ENCODE results near the gene PCSK6.
"Not testable (repeated sequence)": the region's sequence is repeated elsewhere in the genome, so short reads cannot be mapped to it uniquely, and the experiment has no call there.

PCSK6 gene

GRCh38 chr15:101482526-101483371 is 6.8 kb downstream of the PCSK6 start:
- DNase-seq (ENCODE audit: low read depth in 2 of 2), result no peak

GRCh38 chr15:101481917-101482525 is 7.5 kb downstream of the PCSK6 start:
- no peak for DNase-seq (ENCODE audit: low read depth in 2 of 2)

- DNase-seq (ENCODE audit: low read depth in 2 of 2), result no peak
Measured at GRCh38 chr15:101481381-101481705, 8.2 kb downstream of the PCSK6 start.

- no peak for DNase-seq (ENCODE audit: low read depth in 2 of 2)
Measured at GRCh38 chr15:101480613-101481380, 8.7 kb downstream of the PCSK6 start.

- no peak for DNase-seq (ENCODE audit: low read depth in 2 of 2)
Measured at GRCh38 chr15:101479851-101480612, 9.5 kb downstream of the PCSK6 start.

DNA sequence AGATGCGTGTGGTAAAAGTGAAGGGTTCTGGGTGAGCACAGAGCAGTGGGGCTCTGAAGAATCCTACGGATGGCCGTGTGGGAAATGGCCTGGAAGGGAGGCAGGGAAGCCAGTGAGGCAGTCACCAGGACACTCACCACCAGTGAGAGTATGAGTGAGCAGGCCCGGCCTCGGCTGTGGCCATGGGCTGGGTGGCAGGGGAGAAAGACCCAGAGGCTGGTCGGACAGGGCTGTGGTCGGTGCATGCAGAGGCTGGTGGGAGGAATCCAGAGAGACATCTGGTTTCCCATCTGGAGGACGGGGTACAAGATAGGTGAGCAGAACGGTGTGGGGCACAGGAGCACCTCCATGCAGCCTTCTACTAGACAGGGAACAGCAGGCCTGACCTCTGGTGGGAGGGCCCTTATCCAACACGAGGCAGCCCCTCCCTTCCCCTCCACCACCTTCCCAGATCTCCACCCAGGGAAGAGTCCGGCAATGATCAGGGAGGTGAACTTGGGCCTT is 10.1 kb downstream of the PCSK6 start:
- no peak for DNase-seq (ENCODE audit: low read depth in 2 of 2)

GRCh38 chr15:101478701-101479341 is 10.7 kb downstream of the PCSK6 start:
- DNase-seq (ENCODE audit: low read depth in 2 of 2), result no peak

GRCh38 chr15:101477851-101478362 is 11.6 kb downstream of the PCSK6 start:
- no peak for DNase-seq (ENCODE audit: low read depth in 2 of 2)

DNA sequence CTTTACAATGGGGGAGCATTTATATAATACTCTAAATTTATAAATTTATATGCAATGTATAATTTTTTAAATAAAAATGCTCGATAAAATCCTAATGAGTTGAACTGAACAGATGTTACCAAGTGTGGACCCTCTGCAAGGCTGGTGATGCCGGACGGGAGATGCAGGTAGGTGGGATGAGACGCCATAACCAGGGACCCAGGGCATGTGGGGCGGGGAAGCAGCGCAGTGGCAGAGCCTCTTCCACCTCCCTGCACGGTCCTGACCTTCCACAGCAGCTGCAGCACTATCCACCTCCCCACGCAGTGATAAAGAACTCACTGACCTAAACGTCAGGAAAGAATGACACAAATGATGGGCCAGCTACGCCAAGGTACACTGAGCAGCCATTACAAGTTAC is 12.8 kb downstream of the PCSK6 start:
- no peak for DNase-seq (ENCODE audit: low read depth in 2 of 2)

- no peak for DNase-seq (ENCODE audit: low read depth in 2 of 2)
Measured at GRCh38 chr15:101474983-101475382, 14.5 kb downstream of the PCSK6 start.

GRCh38 chr15:101474233-101474632 is 15.3 kb downstream of the PCSK6 start:
- DNase-seq (ENCODE audit: low read depth in 2 of 2), result no peak

- DNase-seq (ENCODE audit: low read depth in 2 of 2), result no peak
Measured at GRCh38 chr15:101472033-101472432, 17.5 kb downstream of the PCSK6 start.

- no peak for DNase-seq (ENCODE audit: low read depth in 2 of 2)
Measured at GRCh38 chr15:101470548-101471239, 18.8 kb downstream of the PCSK6 start.

DNA sequence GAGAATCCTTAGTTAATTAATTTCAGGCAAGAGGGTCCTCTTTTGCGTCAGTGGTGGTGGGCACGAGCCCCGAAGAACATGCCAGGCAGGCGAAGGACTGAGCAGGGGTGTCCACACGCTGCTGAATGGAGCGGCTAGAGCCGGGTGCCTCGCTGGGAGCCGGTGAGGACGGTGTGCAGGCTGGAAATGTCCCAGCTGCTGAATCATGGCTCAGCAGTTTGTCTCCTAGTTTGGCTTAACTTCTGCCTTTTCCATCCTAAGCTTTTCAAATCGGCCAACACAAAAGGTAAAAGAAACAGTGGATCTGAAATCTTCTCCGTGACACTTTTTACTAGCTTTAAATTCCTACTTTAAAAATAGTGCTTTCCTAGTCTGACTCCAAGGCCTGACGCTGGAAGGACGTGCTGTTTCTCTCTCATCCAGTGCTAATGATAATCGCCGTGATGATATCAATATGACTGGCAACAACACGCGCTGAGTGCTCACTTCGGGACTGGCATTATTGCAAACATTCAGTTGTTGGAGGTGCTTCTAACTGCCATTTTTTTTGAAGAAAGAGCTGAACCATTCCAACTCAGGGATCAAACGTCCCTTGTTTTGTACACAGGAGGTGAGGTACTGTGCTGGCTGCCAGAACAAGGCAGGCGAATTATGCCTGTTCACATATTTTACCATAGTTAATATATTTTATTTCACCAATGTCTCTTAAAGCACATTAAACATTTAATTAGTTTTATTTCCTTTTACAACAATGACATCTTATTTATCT is 19.8 kb downstream of the PCSK6 start:
- DNase-seq (ENCODE audit: low read depth in 2 of 2), result no peak

GRCh38 chr15:101466188-101466587 is 23.3 kb downstream of the PCSK6 start:
- DNase-seq (ENCODE audit: low read depth in 2 of 2), result no peak

DNA sequence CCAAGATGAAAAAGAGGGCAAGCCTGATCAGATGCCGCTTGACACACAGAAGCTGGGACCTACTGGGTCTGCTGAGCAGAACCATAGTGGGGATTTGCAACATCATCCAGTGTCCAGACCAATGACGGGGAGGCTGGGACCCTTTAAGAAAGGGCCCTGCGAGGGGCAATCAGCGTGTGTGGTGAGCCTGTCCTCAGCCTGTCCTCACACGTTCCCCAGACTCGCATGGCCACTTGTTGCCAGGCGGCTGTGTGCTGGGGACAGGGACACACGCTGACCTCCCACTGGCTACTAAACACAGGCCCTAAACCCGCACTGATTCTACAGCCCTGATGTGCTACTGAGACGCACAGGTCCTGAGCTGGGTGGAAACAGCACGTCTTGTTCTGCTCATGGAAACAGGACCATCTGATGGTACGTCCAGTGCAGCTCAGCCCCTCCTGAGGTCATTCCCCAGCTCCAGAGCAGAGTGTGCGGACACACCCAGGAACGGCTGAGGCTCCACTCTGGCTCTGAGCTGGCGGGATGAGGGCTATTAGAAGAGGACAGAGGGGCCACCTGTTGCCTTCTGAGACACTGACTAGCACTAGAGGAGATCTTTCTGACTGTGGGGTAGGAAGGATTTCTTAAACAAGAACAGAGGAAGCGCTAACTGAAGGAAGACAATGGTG is 24.4 kb downstream of the PCSK6 start:
- no peak for DNase-seq (ENCODE audit: low read depth in 2 of 2)

DNA sequence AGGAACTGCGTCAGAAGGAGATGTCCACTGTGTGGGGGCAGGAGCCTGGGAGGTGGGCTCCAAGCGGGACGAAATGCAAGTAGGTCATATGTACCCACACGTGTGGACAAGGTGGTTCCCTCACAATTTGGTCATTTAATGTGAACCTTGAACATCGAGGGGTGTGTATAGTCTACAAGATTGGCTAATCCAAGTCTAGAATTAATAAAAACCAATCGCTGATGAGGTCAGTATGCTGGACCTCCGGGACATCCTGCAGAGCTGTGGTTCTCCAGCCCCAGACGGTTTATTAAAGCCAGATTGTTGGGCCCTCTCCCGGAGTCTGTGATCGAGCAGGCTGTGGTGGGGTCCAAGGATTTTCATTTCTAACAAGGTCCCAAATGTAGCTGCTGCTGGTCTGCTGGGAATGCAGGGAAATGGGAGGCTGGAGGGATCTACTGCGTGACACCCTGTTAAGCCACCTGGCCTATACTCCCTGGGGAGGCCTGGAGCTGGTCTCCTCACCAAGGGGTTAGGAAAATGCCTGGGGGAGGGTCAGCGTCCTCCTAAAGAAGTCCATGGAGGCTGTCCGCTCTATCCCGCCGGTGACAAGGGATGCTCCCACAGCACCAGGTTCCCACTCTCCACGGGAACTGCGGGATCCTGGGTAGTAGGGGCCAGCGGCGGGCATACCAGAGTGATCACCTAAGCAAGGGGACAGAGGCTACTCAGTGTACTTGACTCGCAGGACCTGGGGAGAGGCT is 25.1 kb downstream of the PCSK6 start:
- DNase-seq (ENCODE audit: low read depth in 2 of 2), result no peak

GRCh38 chr15:101463696-101464095 is 25.8 kb downstream of the PCSK6 start:
- DNase-seq (ENCODE audit: low read depth in 2 of 2), result not testable (repeated sequence)
